Sigmoid colon (tissue), 7 donors: Measurements from ENCODE around the gene DSCAML1. TPM values are rescaled to one million over a fixed set of nuclear protein-coding genes. Genes with fewer than 3 reads are reported as not detected.

ENCODE experiments used
- DNase-seq: peaks from one replicate; pipeline ENCODE4 v3.0.0-alpha.2; 2019
- H3K27ac ChIP-seq, 4 donors: fragments of 200-600 bp; sonication (generic); one replicate each; pipeline ENCODE4 v1.5.1; 2016 to 2019; ENCODE audit warnings: mild to moderate bottlenecking in 1 of 4
- H3K27me3 ChIP-seq, 3 donors: fragments of 200-600 bp; sonication (generic); one replicate each; pipeline ENCODE4 v1.5.1; 2019; ENCODE audit warnings: mild to moderate bottlenecking in 1 of 3
- H3K36me3 ChIP-seq, 4 donors: fragments of 200-600 bp; sonication (generic); one replicate each; pipeline ENCODE4 v1.5.1; 2016 to 2019
- H3K4me1 ChIP-seq, 4 donors: fragments of 200-600 bp; sonication (generic); one replicate each; pipeline ENCODE4 v1.5.1; 2017 to 2019
- H3K4me3 ChIP-seq, 4 donors: fragments of 200-600 bp; sonication (generic); one replicate each; pipeline ENCODE4 v1.5.1; 2017 to 2019; ENCODE audit warnings: mild to moderate bottlenecking in 2 of 4, moderate library complexity in 1 of 4
- H3K9me3 ChIP-seq, 4 donors: fragments of 200-600 bp in 3 of 4; sonication (generic) in 3 of 4; one replicate each; pipeline versions ENCODE4 v1.5.1 to v1.6.1; 2013 to 2019
- EP300 ChIP-seq, 4 donors: sonication (generic); formaldehyde crosslinking; IDR thresholded peaks; one replicate each; pipeline ENCODE4 v1.6.1; 2017; ENCODE audit warnings: antibody characterized with exemption in 4 of 4
- POLR2A ChIP-seq, 2 donors: fragments of 450-650 bp; IDR thresholded peaks; one replicate each; pipeline ENCODE4 v1.6.1; 2016; ENCODE audit warnings: antibody characterized with exemption in 2 of 2, mild to moderate bottlenecking in 2 of 2, moderate library complexity in 2 of 2
- POLR2AphosphoS5 ChIP-seq, 4 donors: sonication (generic); formaldehyde crosslinking; IDR thresholded peaks; one replicate each; pipeline ENCODE4 v1.6.1; 2017; ENCODE audit warnings: antibody characterized with exemption in 4 of 4
- WGBS, 2 donors: extraction: QIAGEN DNeasy Blood & Tissue Kit; methylation state at CpG; one replicate each; pipeline ENCODE4 v1.1.7; 2013; 5-methylcytosine and 5-hydroxymethylcytosine counted together
- intact Hi-C: fragments of 100-400 bp; cut with DNase I; formaldehyde crosslinking; loops from one replicate; pipeline ENCODE4 v1.15.1; 2023
- polyA plus RNA-seq, 3 donors: library from polyadenylated mRNA; stranded (reverse); fragments of 200-250 nt; gene quantifications; one replicate each; pipeline ENCODE4 v1.2.3, GENCODE V29; 2013
- total RNA-seq, 4 donors: library from RNA; depleted of rRNA; stranded (reverse); fragments of >200 nt; gene quantifications; one replicate each; pipeline ENCODE4 v1.1.0, GENCODE V29; 2016
- TF ChIP-seq, protein P1 (sequence below), 4 experiments: fragments of 450-650 bp in 3 of 4; fragments of 200-600 bp in 1 of 4; IDR thresholded peaks; one replicate each; pipeline ENCODE4 v1.5.1; 2016 to 2019; ENCODE audit warnings: antibody characterized with exemption in 4 of 4, mild to moderate bottlenecking in 3 of 4, moderate library complexity in 2 of 4
- donor health status: healthy with polysubstance abuse.
- donor health status: Bipolar disorder and iron deficiency.
- donor health status: healthy.

The DSCAML1 gene
- total and polyA plus RNA-seq, 7 donors: under 0.01 to 7.5 (median 1.2) TPM

GRCh38 chr11:117771197-117771596, 25.8 kb downstream of the DSCAML1 start:
- 92 to 93% methylated on average over 6 of the region's 6 CpGs for WGBS, 2 donors
- H3K4me1 ChIP-seq: no peaks in the 10 kb centered on the region
- H3K27ac ChIP-seq: no peak overlapping the region
- TF ChIP-seq EP300 (IDR thresholded peaks at IDR 0.05): no peak
- no peak for TF ChIP-seq POLR2AphosphoS5 (IDR thresholded peaks at IDR 0.05)
- TF ChIP-seq, protein P1, sequence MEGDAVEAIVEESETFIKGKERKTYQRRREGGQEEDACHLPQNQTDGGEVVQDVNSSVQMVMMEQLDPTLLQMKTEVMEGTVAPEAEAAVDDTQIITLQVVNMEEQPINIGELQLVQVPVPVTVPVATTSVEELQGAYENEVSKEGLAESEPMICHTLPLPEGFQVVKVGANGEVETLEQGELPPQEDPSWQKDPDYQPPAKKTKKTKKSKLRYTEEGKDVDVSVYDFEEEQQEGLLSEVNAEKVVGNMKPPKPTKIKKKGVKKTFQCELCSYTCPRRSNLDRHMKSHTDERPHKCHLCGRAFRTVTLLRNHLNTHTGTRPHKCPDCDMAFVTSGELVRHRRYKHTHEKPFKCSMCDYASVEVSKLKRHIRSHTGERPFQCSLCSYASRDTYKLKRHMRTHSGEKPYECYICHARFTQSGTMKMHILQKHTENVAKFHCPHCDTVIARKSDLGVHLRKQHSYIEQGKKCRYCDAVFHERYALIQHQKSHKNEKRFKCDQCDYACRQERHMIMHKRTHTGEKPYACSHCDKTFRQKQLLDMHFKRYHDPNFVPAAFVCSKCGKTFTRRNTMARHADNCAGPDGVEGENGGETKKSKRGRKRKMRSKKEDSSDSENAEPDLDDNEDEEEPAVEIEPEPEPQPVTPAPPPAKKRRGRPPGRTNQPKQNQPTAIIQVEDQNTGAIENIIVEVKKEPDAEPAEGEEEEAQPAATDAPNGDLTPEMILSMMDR (IDR thresholded peaks at IDR 0.05): no peak
- no peak for TF ChIP-seq POLR2A (IDR thresholded peaks at IDR 0.05)
- intact Hi-C loops: no loop called here
- H3K36me3 ChIP-seq: no peaks in the 10 kb centered on the region
- H3K9me3 ChIP-seq: no peaks in the 10 kb centered on the region
- H3K4me3 ChIP-seq: no peak overlapping the region
- no peak for DNase-seq
- no peaks in the 10 kb centered on the region for H3K27me3 ChIP-seq

GRCh38 chr11:117770061-117770460, 27.0 kb downstream of the DSCAML1 start:
- H3K36me3 ChIP-seq: no peaks in the 10 kb centered on the region
- no peaks in the 10 kb centered on the region for H3K27me3 ChIP-seq
- intact Hi-C loops: no loop called here
- no peaks in the 10 kb centered on the region for H3K9me3 ChIP-seq
- TF ChIP-seq POLR2A (IDR thresholded peaks at IDR 0.05): no peak
- TF ChIP-seq EP300 (IDR thresholded peaks at IDR 0.05): no peak
- no peak for TF ChIP-seq POLR2AphosphoS5 (IDR thresholded peaks at IDR 0.05)
- TF ChIP-seq, protein P1 (IDR thresholded peaks at IDR 0.05): no peak
- no peak overlapping the region for H3K27ac ChIP-seq
- H3K4me1 ChIP-seq: no peaks in the 10 kb centered on the region
- whole genome bisulfite sequencing, 2 donors: 91 to 93% methylated on average over 4 of the region's 4 CpGs
- H3K4me3 ChIP-seq: no peak overlapping the region
- DNase-seq: no peak

GRCh38 chr11:117769533-117769932, 27.5 kb downstream of the DSCAML1 start:
- TF ChIP-seq, protein P1 (IDR thresholded peaks at IDR 0.05): no peak
- TF ChIP-seq POLR2A (IDR thresholded peaks at IDR 0.05) (no peak), EP300 (IDR thresholded peaks at IDR 0.05) (no peak), POLR2AphosphoS5 (IDR thresholded peaks at IDR 0.05) (no peak)
- H3K9me3 ChIP-seq: no peaks in the 10 kb centered on the region
- H3K27me3 ChIP-seq: no peaks in the 10 kb centered on the region
- whole genome bisulfite sequencing, 2 donors: 95 to 96% methylated on average over 2 of the region's 2 CpGs
- intact Hi-C loops: no loop called here
- H3K4me1 ChIP-seq: no peaks in the 10 kb centered on the region
- DNase-seq: no peak
- H3K36me3 ChIP-seq: no peaks in the 10 kb centered on the region
- H3K4me3 ChIP-seq: no peak overlapping the region
- H3K27ac ChIP-seq: no peak overlapping the region

GRCh38 chr11:117768506-117768905, 28.5 kb downstream of the DSCAML1 start:
- H3K4me1 ChIP-seq: no peaks in the 10 kb centered on the region
- intact Hi-C loops: no loop called here
- H3K4me3 ChIP-seq: no peak overlapping the region
- no peak overlapping the region for H3K27ac ChIP-seq
- TF ChIP-seq POLR2AphosphoS5 (IDR thresholded peaks at IDR 0.05) (no peak), POLR2A (IDR thresholded peaks at IDR 0.05) (no peak), EP300 (IDR thresholded peaks at IDR 0.05) (no peak)
- TF ChIP-seq, protein P1 (IDR thresholded peaks at IDR 0.05): no peak
- WGBS, 2 donors: 92 to 96% methylated on average over 2 of the region's 2 CpGs
- DNase-seq: no peak
- H3K36me3 ChIP-seq: no peaks in the 10 kb centered on the region
- no peaks in the 10 kb centered on the region for H3K9me3 ChIP-seq
- H3K27me3 ChIP-seq: no peaks in the 10 kb centered on the region

DNA sequence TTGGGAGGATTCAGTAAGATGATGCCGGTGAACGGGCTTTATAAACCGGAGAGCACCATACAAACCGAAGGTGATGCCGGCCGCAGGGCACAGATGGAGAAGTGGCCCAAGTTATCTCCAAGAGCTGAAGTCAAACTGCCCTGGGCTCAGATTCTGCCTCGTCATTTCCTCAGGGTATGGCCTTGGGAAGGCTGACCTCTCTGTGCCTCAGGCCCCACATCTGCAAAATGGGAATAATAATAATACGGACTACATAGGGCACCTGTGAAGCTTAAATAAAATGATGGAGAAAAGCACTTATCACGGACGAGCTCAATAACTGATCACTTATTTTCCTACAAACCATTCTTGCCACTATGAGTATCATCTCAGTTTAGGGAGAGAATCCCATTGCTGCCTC, 29.9 kb downstream of the DSCAML1 start:
- Histone ChIP-seq H3K4me1 (no peaks in the 10 kb centered on the region), H3K27me3 (no peaks in the 10 kb centered on the region), H3K36me3 (no peaks in the 10 kb centered on the region), H3K4me3 (no peak overlapping the region), H3K27ac (no peak overlapping the region), H3K9me3 (no peaks in the 10 kb centered on the region)
- no peak for DNase-seq
- intact Hi-C loops: no loop called here
- 93 to 96% methylated on average over 10 of the region's 10 CpGs for WGBS, 2 donors
- TF ChIP-seq EP300 (IDR thresholded peaks at IDR 0.05) (no peak), POLR2AphosphoS5 (IDR thresholded peaks at IDR 0.05) (no peak), POLR2A (IDR thresholded peaks at IDR 0.05) (no peak)
- TF ChIP-seq, protein P1 (IDR thresholded peaks at IDR 0.05): no peak
